AG09319 (cell line): ENCODE data around the gene CRELD1.
"Not testable (repeated sequence)": the region's sequence is repeated elsewhere in the genome, so short reads cannot be mapped to it uniquely, and the experiment has no call there.

Experiments used
- DNase-seq: peaks from one replicate; pipeline ENCODE4 v3.0.0-alpha.2; 2010; ENCODE audit warnings: low read depth; ENCODE audit errors: extremely low read depth
- TF ChIP-seq, protein P1 (sequence below): IDR thresholded peaks from 2 replicates; pipeline ENCODE4 v1.5.1; 2011; ENCODE audit warnings: low read depth, mild to moderate bottlenecking, inconsistent platforms, low read length, moderate library complexity

CRELD1 gene

GRCh38 chr3:9899289-9899791, 34.3 kb upstream of the CRELD1 start:
- TF ChIP-seq, protein P1, sequence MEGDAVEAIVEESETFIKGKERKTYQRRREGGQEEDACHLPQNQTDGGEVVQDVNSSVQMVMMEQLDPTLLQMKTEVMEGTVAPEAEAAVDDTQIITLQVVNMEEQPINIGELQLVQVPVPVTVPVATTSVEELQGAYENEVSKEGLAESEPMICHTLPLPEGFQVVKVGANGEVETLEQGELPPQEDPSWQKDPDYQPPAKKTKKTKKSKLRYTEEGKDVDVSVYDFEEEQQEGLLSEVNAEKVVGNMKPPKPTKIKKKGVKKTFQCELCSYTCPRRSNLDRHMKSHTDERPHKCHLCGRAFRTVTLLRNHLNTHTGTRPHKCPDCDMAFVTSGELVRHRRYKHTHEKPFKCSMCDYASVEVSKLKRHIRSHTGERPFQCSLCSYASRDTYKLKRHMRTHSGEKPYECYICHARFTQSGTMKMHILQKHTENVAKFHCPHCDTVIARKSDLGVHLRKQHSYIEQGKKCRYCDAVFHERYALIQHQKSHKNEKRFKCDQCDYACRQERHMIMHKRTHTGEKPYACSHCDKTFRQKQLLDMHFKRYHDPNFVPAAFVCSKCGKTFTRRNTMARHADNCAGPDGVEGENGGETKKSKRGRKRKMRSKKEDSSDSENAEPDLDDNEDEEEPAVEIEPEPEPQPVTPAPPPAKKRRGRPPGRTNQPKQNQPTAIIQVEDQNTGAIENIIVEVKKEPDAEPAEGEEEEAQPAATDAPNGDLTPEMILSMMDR = no peak
- no peak for DNase-seq

DNA sequence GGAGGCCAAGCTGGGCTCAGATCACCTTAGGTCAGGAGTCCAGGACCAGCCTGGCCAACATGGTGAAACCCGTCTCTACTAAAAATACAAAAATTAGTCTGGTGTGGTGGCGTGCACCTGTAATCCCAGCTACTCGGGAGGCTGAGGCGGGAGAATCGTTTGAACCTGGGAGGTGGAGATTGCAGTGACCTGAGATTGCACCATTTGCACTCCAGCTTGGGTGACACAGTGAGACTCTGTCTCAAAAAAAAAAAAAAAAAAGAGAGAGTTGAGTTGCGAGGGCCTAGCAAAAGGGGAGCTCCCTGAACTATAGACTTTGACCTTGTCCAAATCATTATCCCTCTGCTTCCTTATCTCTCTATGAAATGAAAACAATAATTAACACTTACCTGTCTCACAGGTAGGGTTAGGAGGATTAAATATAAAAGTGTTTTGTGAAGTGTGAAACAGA, 32.6 kb upstream of the CRELD1 start:
- not testable (repeated sequence) for DNase-seq

GRCh38 chr3:9901967-9902366, 31.7 kb upstream of the CRELD1 start:
- TF ChIP-seq, protein P1 = no peak
- no peak for DNase-seq

DNA sequence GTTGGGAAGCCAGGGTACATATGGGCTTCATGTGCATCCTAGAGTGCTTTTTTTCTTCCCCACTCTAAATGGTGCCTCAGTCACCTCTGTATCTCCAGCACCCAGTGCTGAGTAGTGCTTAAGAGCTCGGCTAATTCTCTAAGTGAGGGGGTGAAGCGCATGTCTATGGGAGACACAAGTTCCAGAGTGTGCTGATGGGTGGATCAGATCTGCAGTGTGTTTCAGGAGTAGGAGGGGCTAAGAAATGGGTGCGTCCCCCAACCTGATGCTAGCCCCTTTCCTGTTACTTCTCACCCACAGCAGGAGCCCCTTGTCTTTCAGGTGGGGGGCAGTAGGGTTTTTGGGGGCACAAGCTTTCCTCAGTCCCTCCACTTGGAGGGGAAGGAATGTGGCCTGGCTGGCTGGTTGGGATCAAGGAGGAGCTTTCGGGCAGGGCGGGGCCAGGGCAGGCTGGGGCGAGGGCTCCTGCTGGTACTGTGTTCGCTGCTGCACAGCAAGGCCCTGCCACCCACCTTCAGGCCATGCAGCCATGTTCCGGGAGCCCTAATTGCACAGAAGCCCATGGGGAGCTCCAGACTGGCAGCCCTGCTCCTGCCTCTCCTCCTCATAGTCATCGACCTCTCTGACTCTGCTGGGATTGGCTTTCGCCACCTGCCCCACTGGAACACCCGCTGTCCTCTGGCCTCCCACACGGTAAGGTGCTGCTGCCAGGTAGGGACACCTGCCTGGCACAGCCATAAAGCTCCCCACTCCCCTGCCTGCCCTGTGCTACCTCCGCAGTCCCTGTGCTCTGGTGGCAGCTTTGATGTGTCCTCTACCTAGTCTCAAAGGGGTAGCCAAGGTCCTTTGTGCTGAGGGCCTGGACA, 31.0 kb upstream of the CRELD1 start, which contains the start of gene IL17RE:
IL17RE (plus strand) TSS at position 477 of the 866 bp plus-strand sequence; CDS start at position 562, 85 bp downstream.
- no peak for DNase-seq

GRCh38 chr3:9903238-9903624, 30.4 kb upstream of the CRELD1 start:
- TF ChIP-seq, protein P1 = no peak
- no peak for DNase-seq

More for the DNA sequence above, 31.0 kb upstream of the CRELD1 start, which contains the start of gene IL17RE:
- TF ChIP-seq, protein P1 = no peak

DNA sequence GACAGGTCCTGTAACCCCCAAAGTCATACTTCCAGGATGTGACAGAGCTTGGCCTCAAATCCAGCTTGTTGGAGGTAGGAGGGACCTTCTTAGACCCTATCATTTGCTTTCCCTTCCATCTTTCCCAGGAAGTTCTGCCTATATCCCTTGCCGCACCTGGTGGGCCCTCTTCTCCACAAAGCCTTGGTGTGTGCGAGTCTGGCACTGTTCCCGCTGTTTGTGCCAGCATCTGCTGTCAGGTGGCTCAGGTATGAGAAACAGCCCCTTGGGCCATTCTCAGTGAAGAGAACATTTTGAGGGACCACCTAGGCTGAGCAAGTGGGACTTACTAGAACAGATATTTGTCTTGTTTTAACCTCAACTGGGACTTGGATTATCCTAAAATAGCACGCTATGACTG, 29.7 kb upstream of the CRELD1 start:
- DNase-seq = no peak
- TF ChIP-seq, protein P1 = no peak

GRCh38 chr3:9906480-9906879, 27.2 kb upstream of the CRELD1 start:
- no peak for DNase-seq
- TF ChIP-seq, protein P1 = no peak
